KMS-11 (cell line): ENCODE results near the gene ABLIM2.

Experiments
- H2AFZ ChIP-seq: fragments of 200-600 bp; sonication (generic); 2 replicates; pipeline ENCODE4 v1.6.1; 2016; ENCODE audit warnings: antibody characterized with exemption, mixed run types, low read depth
- H3K27ac ChIP-seq: fragments of 200-600 bp; sonication (generic); 2 replicates; pipeline ENCODE4 v1.6.1; 2016; ENCODE audit warnings: mild to moderate bottlenecking, mixed run types
- H3K27me3 ChIP-seq: fragments of 200-600 bp; sonication (generic); 2 replicates; pipeline ENCODE4 v1.6.1; 2017; ENCODE audit warnings: mild to moderate bottlenecking, low read depth, mixed run types, moderate library complexity; ENCODE audit not compliant: insufficient read depth
- H3K36me3 ChIP-seq: fragments of 200-600 bp; sonication (generic); 2 replicates; pipeline ENCODE4 v1.6.1; 2017; ENCODE audit warnings: mild to moderate bottlenecking, mixed run types; ENCODE audit not compliant: insufficient read depth
- H3K4me1 ChIP-seq: fragments of 200-600 bp; sonication (generic); 2 replicates; pipeline ENCODE4 v1.6.1; 2016; ENCODE audit warnings: mild to moderate bottlenecking, low read depth, mixed run types; ENCODE audit not compliant: poor library complexity, severe bottlenecking
- H3K4me2 ChIP-seq: fragments of 200-600 bp; sonication (generic); 2 replicates; pipeline ENCODE4 v1.7.0; 2016; ENCODE audit warnings: mild to moderate bottlenecking, mixed run types
- H3K4me3 ChIP-seq: fragments of 200-600 bp; sonication (generic); IDR thresholded peaks from 2 replicates; pipeline ENCODE4 v1.6.1; 2017; ENCODE audit warnings: low read depth, low read length, mixed read lengths; ENCODE audit not compliant: insufficient read depth
- H3K79me2 ChIP-seq: fragments of 200-600 bp; sonication (generic); 2 replicates; pipeline ENCODE4 v1.6.1; 2016; ENCODE audit warnings: low read depth, mixed run types; ENCODE audit not compliant: insufficient read depth
- H3K9ac ChIP-seq: fragments of 200-600 bp; sonication (generic); 2 replicates; pipeline ENCODE4 v1.6.1; 2016; ENCODE audit warnings: mild to moderate bottlenecking, mixed run types
- H4K20me1 ChIP-seq: fragments of 200-600 bp; sonication (generic); 2 replicates; pipeline ENCODE4 v1.6.1; 2016; ENCODE audit warnings: mild to moderate bottlenecking, mixed run types; ENCODE audit not compliant: insufficient read depth
- TF ChIP-seq, protein P1 (sequence below): fragments of 200-600 bp; sonication (generic); conservative IDR thresholded peaks from 2 replicates; pipeline ENCODE4 v1.6.1; 2017; ENCODE audit warnings: low read depth, mild to moderate bottlenecking, antibody characterized with exemption, low read length, moderate library complexity, mixed read lengths

The ABLIM2 gene

DNA sequence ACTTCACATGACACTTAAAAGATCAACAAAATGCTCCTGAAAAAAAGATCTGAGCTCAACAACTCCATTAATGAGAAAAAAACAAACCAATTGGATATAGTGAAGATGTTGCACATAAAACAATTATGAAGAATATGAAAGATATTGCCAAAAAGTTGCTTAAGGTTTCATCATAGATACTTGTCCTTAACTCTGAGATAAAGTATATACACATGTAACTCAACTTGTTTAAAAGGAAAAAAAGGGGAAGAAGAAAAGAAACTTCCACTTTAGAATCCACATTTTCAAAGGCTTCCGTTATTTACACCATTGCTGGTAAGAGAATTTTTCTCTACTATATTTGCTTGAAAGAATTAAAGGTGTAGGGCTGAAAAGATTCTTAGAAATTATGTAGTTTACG is 221.6 kb downstream of the ABLIM2 start:
- Histone ChIP-seq H2AFZ (no peak overlapping the region), H3K4me3 (no peak overlapping the region), H3K27ac (no peak overlapping the region), H3K79me2 (no peaks in the 10 kb centered on the region), H4K20me1 (no peaks in the 10 kb centered on the region), H3K4me1 (no peaks in the 10 kb centered on the region), H3K4me2 (no peak overlapping the region), H3K27me3 (peaks cover 4% of the 10 kb centered on the region; the same call in 1 of the 2 replicates), H3K36me3 (no peaks in the 10 kb centered on the region), H3K9ac (no peak overlapping the region)
- TF ChIP-seq, protein P1, sequence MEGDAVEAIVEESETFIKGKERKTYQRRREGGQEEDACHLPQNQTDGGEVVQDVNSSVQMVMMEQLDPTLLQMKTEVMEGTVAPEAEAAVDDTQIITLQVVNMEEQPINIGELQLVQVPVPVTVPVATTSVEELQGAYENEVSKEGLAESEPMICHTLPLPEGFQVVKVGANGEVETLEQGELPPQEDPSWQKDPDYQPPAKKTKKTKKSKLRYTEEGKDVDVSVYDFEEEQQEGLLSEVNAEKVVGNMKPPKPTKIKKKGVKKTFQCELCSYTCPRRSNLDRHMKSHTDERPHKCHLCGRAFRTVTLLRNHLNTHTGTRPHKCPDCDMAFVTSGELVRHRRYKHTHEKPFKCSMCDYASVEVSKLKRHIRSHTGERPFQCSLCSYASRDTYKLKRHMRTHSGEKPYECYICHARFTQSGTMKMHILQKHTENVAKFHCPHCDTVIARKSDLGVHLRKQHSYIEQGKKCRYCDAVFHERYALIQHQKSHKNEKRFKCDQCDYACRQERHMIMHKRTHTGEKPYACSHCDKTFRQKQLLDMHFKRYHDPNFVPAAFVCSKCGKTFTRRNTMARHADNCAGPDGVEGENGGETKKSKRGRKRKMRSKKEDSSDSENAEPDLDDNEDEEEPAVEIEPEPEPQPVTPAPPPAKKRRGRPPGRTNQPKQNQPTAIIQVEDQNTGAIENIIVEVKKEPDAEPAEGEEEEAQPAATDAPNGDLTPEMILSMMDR = no peak

DNA sequence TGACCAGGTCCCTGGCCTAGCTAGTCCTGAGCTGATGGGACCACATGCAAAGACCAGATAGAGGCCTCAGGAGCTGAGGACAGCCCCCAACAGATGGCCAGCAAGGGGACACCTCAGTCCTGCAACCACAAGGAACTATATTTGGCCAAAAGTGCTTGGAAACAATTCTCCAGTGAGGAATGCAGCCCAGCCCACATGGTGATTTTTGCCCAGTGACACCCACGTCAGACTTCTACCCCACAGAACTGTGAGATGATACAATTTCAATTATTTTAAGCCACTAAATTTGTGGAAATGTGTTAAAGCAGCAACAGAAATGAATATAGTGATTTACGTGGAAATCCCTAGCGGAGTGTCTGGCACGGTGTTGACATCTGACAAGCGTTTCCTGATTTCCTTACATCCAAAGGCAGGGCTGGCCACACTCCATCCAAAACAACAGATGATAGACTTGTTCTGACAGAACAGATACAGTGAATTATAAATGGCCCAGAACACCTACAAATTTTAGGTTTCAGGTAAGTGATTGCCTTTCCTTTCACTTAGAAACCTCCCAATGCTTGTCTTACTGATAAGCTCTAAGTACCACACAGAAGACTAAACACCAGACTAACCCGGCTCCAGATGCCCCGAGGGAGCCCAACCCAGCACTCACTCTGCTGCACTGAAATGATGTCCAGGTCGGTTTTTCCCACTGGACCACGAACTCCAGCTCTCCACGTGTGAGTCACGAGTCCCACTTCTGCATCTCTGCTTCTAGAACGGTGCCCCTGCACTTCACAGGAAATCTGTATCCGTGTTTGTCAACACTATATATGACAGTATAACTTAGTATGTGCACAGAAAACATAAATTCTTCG is 224.7 kb downstream of the ABLIM2 start:
- Histone ChIP-seq H2AFZ (no peak overlapping the region), H3K9ac (no peak overlapping the region), H3K4me1 (no peaks in the 10 kb centered on the region), H3K79me2 (no peaks in the 10 kb centered on the region), H3K27ac (no peak overlapping the region), H3K36me3 (no peaks in the 10 kb centered on the region), H4K20me1 (no peaks in the 10 kb centered on the region), H3K4me2 (no peak overlapping the region), H3K4me3 (no peak overlapping the region), H3K27me3 (peaks cover 4% of the 10 kb centered on the region; the same call in 1 of the 2 replicates)
- TF ChIP-seq, protein P1 = no peak

DNA sequence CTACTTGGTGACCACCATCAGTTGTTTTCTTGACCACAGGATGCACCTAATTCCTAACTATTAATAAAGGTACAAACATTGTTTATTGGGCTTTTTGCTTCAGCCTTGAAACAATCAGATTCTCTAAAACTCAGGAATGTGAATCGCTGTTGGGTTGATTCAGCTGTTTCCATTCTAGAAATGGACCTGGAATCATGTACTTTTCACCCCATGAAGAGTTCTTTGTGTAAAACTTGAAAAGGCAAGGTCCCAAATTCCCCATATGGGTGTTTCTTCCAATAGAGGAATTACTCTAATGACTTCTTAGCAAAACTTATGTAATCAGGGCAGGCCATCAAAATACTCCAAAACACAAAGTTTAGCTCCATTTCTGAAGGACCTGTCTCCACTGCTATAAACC is 226.3 kb downstream of the ABLIM2 start:
- TF ChIP-seq, protein P1 = no peak
- no peak overlapping the region for H3K27ac ChIP-seq
- H2AFZ ChIP-seq = no peak overlapping the region

DNA sequence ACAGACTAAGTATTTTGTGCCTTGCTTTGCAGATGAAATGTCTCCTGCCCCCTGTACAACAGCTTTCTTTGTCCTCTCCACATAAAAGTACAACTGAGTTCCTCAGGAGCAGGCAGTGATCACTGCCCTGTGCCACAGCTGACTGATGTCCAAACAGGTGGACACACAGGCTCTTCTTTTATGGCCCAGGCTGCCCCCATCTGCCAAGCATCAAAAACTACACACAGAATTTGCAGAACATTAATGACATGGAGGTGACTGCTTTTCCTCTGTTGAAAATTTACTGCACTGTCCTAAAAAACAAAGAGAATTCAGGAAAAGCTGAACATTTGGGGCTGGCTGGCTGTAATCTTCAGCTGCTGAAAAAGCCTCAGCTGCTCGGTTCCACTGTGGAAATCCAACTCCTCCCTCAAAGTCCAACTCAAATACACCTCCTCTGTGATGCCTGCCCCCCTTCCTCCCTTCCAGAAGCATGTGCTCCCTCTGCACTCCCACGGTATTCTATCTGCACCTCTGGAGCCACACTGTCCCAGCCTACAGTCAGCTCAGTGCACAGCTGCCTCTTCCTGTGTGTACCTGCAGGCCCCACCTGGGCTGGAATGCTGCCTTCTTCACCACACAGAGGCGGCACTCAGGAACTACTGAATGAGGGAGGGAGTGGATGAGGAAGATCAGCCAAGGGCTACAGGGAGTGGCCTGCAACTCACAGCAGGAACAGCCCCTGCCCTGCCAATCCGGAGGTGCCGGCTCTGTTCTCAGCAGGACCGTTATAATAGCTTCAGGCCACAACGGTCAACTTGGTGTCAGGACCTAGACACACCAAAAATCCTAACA is 229.3 kb downstream of the ABLIM2 start:
- Histone ChIP-seq H3K79me2 (no peaks in the 10 kb centered on the region), H3K9ac (no peak overlapping the region), H2AFZ (no peak overlapping the region), H3K4me3 (no peak overlapping the region), H3K36me3 (no peaks in the 10 kb centered on the region), H3K27ac (no peak overlapping the region), H4K20me1 (no peaks in the 10 kb centered on the region), H3K4me1 (no peaks in the 10 kb centered on the region), H3K4me2 (no peak overlapping the region), H3K27me3 (no peaks in the 10 kb centered on the region)
- TF ChIP-seq, protein P1 = no peak

More for the DNA sequence above, 226.3 kb downstream of the ABLIM2 start:
- Histone ChIP-seq H4K20me1 (no peaks in the 10 kb centered on the region), H3K79me2 (no peaks in the 10 kb centered on the region), H3K4me1 (no peaks in the 10 kb centered on the region), H3K4me2 (no peak overlapping the region), H3K4me3 (no peak overlapping the region), H3K27me3 (peaks cover 4% of the 10 kb centered on the region; the same call in 1 of the 2 replicates), H3K9ac (no peak overlapping the region), H3K36me3 (no peaks in the 10 kb centered on the region)
